ENCODE data around the gene THADA. TPM values are rescaled to one million over a fixed set of nuclear protein-coding genes. Genes with fewer than 3 reads are reported as not detected.
A peak's percentile ranks its signal among the peaks of the same experiment; 100 is the strongest.

THADA gene
- polyA plus RNA-seq, 1 donor (not counting 4 experiments of a cell fraction or from before 2014, with no cell fraction given), result 22.6 TPM

GRCh38 chr2:43221124-43221762 lies 374.6 kb downstream of the THADA start:
- peaks cover 4 to 14% of the 10 kb centered on the region in 2 experiments for H3K36me3 ChIP-seq (ENCODE audit: control insufficient read depth in 2 of 2, extremely low read depth in 1 of 2, insufficient read depth in 2 of 2, low read length in 2 of 2)
- peak overlapping the region; percentile 94 for H3K9ac ChIP-seq (ENCODE audit: control insufficient read depth, extremely low read depth, insufficient read depth, low read length)
- peaks cover 34% of the 10 kb centered on the region for H3K79me2 ChIP-seq (ENCODE audit: control insufficient read depth, insufficient read depth, low read length)
- peak overlapping the region; percentile 87 for H3K4me2 ChIP-seq (ENCODE audit: control insufficient read depth, extremely low read depth, insufficient read depth, low read depth, low read length)
- peaks cover 16% of the 10 kb centered on the region for H4K20me1 ChIP-seq (ENCODE audit: control insufficient read depth, extremely low read depth, insufficient read depth, low read length)
- dilution Hi-C loops (cut with MboI; ENCODE audit: extremely low pct_ligation_motif_present, low sequenced_read_pairs), result no loop called here
- peaks cover 44% of the 10 kb centered on the region for H3K4me1 ChIP-seq (ENCODE audit: control insufficient read depth, extremely low read depth, insufficient read depth, low read length)
- no peak for TF ChIP-seq EZH2 (IDR thresholded peaks at IDR 0.05; ENCODE audit: low read length)
- TF ChIP-seq, protein P1, sequence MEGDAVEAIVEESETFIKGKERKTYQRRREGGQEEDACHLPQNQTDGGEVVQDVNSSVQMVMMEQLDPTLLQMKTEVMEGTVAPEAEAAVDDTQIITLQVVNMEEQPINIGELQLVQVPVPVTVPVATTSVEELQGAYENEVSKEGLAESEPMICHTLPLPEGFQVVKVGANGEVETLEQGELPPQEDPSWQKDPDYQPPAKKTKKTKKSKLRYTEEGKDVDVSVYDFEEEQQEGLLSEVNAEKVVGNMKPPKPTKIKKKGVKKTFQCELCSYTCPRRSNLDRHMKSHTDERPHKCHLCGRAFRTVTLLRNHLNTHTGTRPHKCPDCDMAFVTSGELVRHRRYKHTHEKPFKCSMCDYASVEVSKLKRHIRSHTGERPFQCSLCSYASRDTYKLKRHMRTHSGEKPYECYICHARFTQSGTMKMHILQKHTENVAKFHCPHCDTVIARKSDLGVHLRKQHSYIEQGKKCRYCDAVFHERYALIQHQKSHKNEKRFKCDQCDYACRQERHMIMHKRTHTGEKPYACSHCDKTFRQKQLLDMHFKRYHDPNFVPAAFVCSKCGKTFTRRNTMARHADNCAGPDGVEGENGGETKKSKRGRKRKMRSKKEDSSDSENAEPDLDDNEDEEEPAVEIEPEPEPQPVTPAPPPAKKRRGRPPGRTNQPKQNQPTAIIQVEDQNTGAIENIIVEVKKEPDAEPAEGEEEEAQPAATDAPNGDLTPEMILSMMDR (optimal IDR thresholded peaks at IDR 0.05 in 1 of 3, IDR thresholded peaks at IDR 0.05 in 1 of 3, conservative IDR thresholded peaks at IDR 0.05 in 1 of 3; ENCODE audit: extremely low read depth in 1 of 3, insufficient read depth in 2 of 3, low read length in 3 of 3), result no peak
- H3K27ac ChIP-seq (ENCODE audit: control insufficient read depth, insufficient read depth, low read length), result peak overlapping the region; percentile 89
- peak overlapping the region in 2 of 3 experiments; percentile 18 to 87 for H3K4me3 ChIP-seq (ENCODE audit: control insufficient read depth in 2 of 3, extremely low read depth in 1 of 3, insufficient read depth in 2 of 3, low read depth in 1 of 3, low read length in 3 of 3)
- H3K9me1 ChIP-seq (ENCODE audit: control insufficient read depth, extremely low read depth, insufficient read depth, low read length), result no peaks in the 10 kb centered on the region
- no peak for FAIRE-seq
- no peak for DNase-seq (ENCODE audit: low read depth, low spot score)
- H2AFZ ChIP-seq (ENCODE audit: control insufficient read depth, low read length), result no peak overlapping the region
- no peaks in the 10 kb centered on the region for H3K9me3 ChIP-seq (ENCODE audit: control insufficient read depth, low read depth, low read length)
- H3K27me3 ChIP-seq (ENCODE audit: control insufficient read depth, extremely low read depth, insufficient read depth, low read length), result no peaks in the 10 kb centered on the region

DNA sequence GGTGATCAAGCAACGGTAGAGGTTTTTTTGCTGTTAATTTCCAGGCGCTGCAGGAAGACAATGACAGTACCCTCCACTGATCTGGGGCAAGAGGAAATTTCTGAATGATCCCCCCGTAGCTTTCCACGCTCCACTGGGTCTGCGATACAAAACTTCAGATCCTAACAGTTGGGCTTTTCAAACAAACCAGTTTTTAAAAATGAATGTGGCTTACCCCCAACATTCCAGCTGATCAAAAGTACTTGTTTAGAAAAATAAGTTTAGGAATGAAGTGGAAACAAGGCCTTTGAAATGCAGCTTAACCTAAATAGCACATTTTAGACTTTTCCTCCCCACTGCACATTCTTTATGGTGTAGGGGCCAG lies 375.1 kb downstream of the THADA start:
- peaks cover 29% of the 10 kb centered on the region for H3K79me2 ChIP-seq (ENCODE audit: control insufficient read depth, insufficient read depth, low read length)
- peak overlapping the region in 1 of 3 experiments; percentile 87 for H3K4me3 ChIP-seq (ENCODE audit: control insufficient read depth in 2 of 3, extremely low read depth in 1 of 3, insufficient read depth in 2 of 3, low read depth in 1 of 3, low read length in 3 of 3)
- H3K9me3 ChIP-seq (ENCODE audit: control insufficient read depth, low read depth, low read length), result no peaks in the 10 kb centered on the region
- peak overlapping the region; percentile 87 for H3K4me2 ChIP-seq (ENCODE audit: control insufficient read depth, extremely low read depth, insufficient read depth, low read depth, low read length)
- H3K27ac ChIP-seq (ENCODE audit: control insufficient read depth, insufficient read depth, low read length), result peak overlapping the region; percentile 89
- peaks cover 14% of the 10 kb centered on the region for H4K20me1 ChIP-seq (ENCODE audit: control insufficient read depth, extremely low read depth, insufficient read depth, low read length)
- H3K4me1 ChIP-seq (ENCODE audit: control insufficient read depth, extremely low read depth, insufficient read depth, low read length), result peaks cover 44% of the 10 kb centered on the region
- FAIRE-seq (no peak), DNase-seq (ENCODE audit: low read depth, low spot score) (no peak)
- TF ChIP-seq, protein P1 (optimal IDR thresholded peaks at IDR 0.05 in 1 of 3, IDR thresholded peaks at IDR 0.05 in 1 of 3, conservative IDR thresholded peaks at IDR 0.05 in 1 of 3; ENCODE audit: extremely low read depth in 1 of 3, insufficient read depth in 2 of 3, low read length in 3 of 3), result no peak
- TF ChIP-seq EZH2 (IDR thresholded peaks at IDR 0.05; ENCODE audit: low read length), result no peak
- no peak overlapping the region for H2AFZ ChIP-seq (ENCODE audit: control insufficient read depth, low read length)
- no peaks in the 10 kb centered on the region for H3K9me1 ChIP-seq (ENCODE audit: control insufficient read depth, extremely low read depth, insufficient read depth, low read length)
- H3K9ac ChIP-seq (ENCODE audit: control insufficient read depth, extremely low read depth, insufficient read depth, low read length), result peak overlapping the region; percentile 94
- dilution Hi-C loops (cut with MboI; ENCODE audit: extremely low pct_ligation_motif_present, low sequenced_read_pairs), result no loop called here
- H3K27me3 ChIP-seq (ENCODE audit: control insufficient read depth, extremely low read depth, insufficient read depth, low read length), result no peaks in the 10 kb centered on the region
- H3K36me3 ChIP-seq (ENCODE audit: control insufficient read depth in 2 of 2, extremely low read depth in 1 of 2, insufficient read depth in 2 of 2, low read length in 2 of 2), result peaks cover 4 to 14% of the 10 kb centered on the region in 2 experiments

All from keratinocyte (primary cell).